GM19099 (cell line): Measurements from ENCODE around the gene FYB1.

Experiments used
- POLR2A ChIP-seq: IDR thresholded peaks from 3 replicates; pipeline ENCODE4 v1.6.1; 2011; ENCODE audit warnings: low read depth; ENCODE audit not compliant: insufficient read length; ENCODE audit errors: extremely low read depth

FYB1 gene

DNA sequence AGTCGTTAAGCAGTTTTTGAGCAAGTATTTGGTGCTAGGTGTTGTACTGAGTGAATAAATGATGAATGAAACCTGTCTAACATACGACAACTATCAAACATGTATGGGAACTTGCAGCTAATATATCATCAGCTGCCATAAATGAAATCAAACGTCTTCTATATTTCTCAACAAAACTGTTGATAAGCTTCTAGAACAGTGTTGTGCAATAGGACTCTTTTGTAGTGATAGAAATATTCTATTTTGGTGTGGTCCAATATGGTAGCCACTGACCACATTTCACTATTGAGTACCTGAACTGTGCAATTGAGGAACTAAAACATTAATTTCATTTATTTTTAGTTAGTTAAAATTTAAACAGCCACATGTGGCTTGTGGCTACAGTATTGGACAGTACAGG lies 16.3 kb upstream of the FYB1 start:
- TF ChIP-seq POLR2A: no peak

DNA sequence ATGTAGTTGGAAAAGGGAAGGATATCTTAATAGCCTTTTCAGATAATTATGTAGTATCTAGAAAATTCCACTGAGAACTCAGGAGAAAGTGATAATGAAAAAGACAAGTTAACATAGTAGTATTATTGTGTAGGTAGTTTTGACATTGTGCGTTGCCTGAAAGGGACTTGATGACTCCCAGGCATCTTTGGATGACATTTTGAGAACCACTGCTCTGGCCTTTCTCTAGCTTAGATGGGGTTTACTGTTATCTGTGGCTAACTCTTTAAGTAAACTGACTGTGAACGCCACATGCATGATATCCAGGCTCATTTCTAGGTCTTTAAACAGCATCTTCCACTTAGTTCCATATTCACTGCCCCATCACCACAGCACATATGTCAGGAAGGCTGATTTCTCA lies 14.4 kb upstream of the FYB1 start:
- no peak for TF ChIP-seq POLR2A

DNA sequence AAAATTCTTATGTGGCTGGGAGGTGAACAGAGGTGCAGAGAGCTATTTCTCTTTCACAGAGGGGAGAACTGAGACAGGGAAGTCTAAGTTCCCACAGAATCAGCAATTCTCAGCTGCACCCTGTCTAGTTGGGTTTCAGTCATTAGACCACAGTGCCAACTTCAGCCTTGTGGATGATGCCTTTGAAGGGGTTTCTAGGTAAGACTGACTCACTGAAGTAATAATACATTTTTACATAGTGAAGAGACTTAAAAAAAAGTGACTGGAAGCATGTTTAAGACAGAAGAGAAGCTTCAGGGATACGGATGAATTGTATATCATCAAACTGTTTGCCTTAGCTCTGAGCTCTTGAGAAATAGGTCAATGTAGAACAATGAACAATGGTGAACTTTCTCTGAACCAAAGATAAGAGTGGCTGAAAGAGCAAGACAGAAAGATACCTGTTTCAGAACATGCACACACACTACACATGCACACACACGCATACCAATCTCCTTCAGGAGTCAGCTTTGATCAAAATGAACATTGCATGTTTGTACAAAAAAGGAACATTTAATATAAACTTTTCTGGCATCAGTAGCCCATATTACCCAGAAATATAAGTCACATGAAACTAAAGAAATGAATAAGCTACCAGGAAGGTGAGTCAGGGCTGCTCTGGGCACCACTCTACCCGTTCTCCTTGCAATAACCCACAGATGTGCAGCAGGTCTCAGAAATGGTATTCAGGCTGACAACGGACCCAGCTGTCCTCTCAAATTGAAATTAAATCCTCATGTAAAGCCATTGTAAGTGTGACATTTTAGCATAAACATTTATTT lies 12.6 kb upstream of the FYB1 start:
- TF ChIP-seq POLR2A: no peak

DNA sequence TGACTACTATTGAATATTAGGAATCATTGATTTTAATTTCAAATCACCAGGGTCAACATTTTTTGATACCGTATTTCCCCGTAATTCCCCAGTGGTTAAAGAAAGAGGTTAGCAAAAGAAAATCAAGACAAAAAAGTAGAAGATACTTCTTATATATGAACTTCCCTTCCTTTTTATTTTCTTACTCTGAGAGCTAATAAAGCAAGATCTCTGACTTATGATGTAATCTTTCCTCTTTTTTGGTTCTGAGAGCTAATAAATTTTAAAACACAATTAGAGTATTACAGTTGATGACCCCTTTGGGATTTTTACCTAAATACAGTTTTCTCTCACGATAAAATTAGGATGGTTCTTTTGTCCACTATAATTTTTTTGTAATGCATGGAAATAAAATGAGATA lies 9.2 kb upstream of the FYB1 start:
- TF ChIP-seq POLR2A: no peak

DNA sequence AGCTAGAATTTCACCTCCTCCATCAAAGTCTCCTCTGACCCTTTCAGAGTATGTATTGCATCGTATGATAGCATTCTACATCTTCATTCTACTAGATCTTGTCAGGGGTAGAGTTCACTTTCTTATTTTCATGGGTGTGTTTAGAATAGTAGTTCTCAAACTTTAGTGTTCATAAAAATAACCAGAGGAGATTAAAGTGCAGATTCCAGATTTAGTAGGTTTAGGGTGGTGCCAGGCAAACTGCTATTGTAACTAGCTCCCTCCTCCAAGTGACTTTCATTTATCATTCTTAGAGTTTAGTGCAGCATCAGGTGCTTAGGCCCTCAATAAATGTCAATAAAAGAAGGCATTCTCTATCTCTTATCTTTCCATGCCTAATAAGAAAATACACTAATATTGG lies 7.2 kb upstream of the FYB1 start:
- TF ChIP-seq POLR2A: no peak

DNA sequence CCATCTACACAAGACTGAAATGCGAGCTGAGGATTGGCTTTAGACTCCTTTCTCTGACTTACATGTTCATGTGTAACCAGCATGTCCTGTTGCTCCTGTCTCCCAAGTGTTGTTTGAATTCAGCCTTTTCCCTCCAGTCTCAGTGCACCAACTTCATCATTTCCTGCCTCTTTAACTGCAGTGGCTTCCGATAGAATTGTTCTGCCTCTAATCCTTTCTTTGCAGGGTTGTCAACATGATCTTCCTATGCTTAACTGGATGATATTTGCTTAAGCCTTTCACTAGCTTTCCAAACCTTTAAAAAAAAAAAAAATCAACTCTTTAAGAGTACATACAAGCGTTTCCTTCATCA lies 6.7 kb upstream of the FYB1 start:
- no peak for TF ChIP-seq POLR2A

DNA sequence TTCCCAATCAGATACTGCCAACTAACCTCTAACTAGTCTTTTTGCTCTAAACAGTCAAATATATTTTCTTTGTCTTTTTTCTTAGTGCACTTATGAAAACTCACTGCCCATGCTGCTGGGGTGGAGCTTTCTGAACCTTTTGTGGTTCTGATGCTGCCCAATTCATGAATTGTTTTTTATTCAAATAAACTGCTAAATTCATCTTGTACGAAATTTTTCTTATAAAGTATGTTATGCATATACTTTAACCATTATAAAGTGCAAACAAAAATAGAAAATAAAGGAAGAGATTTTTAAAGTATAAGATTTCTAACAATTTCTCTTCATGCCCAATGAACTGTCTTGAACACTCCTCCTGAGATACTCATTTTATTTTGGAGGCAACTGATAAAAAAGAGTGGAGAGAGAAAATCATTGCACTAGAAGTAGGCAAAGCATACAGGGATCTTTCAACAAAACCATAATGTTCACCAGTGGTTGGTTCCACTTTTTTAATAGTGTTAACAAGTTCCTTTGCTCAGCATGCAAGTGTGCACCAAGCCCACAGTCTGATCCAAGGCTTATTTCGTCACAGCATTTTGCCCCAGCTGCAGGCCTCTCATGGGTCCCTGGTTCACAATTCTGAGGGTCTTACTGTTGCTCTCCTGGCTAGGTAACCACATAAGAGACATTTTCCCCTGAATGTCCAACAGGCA lies 6.2 kb upstream of the FYB1 start:
- no peak for TF ChIP-seq POLR2A

DNA sequence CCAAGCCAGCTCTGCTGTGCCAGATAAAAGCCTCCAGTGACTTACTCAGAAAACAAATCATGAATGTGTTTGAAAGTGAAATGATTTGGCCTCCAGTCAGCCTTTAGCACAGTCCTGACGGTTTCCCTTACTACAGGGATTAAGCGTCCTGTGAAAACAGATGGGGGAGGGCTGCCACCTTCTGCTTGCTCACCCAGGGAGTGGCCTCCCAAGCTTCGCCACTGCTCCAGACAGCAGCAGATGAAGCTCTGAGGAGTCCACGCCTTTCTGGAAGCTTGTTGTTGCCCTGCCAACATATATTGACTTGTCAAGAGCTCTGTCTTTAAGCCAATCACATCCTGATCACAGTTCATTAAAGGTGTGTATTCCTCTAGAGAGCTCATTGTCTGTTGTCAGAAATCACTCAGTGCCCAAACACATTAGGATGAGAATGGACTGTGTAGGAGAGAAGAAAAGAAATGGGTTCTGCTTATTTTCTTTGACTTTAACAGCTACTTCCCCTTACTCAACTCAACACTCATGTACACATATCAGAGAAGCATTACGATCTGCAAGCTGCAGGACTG lies 4.9 kb upstream of the FYB1 start:
- TF ChIP-seq POLR2A: no peak

DNA sequence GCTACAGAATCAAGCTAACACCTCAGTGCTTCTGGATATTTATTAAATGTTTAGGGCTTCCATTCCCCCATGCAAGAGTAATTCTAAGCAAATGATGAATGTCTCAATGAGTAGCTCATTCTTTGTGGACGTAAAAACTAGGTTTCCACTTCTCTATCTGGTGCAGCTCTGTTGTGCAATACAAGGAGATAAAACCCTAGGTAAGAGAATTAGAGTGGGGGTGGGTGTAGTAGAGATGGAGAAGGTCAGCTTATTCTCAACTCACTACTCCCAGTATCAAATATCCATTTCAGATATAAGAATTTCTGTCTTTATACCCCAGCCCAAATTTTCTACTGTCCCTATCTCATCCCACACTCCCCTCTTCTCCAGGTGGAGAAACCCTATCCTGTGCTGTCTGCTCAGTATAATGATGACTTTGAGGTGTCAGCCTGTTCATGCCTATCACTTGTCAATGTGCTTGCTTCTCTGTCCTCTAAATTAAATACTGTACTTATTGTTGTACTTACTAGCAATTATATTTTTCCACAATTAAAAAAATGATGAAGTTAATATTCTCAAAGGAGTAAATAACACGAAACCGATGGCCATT lies 4.3 kb upstream of the FYB1 start:
- TF ChIP-seq POLR2A: no peak

DNA sequence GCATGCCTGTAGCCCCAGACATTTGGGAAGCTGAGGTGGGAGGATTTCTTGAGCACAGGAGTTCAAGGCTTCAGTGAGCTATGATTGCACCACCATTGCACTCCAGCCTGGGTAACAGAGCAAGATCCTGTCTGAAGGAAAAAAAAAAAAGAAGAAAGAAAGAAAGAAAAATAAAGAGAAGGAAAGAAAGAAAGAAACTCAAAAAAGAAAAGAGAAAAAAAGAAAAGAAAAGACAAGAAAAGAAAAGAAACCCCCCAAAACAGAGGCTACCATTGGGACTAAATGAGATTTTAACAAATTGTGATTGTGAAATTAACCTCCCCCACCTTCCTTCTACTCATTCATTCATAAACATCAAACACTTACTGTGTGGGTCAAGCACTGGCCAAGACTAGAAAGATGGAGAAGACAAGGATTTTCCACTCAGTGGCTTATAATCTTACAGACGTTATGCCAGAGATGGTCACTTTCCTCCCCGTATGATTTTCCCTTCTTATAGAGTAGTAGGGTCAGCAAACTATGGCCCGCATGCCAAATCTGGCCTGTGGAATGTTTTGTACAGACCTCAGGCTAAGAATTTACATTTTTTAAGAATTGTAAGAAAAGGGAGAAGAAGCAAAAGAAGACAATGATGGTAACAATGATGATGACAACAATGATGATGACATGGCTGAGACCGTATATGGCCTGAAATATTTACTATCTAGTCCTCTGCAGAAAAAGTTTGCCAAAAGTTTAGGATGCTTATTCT lies 1.1 kb upstream of the FYB1 start:
- no peak for TF ChIP-seq POLR2A

DNA sequence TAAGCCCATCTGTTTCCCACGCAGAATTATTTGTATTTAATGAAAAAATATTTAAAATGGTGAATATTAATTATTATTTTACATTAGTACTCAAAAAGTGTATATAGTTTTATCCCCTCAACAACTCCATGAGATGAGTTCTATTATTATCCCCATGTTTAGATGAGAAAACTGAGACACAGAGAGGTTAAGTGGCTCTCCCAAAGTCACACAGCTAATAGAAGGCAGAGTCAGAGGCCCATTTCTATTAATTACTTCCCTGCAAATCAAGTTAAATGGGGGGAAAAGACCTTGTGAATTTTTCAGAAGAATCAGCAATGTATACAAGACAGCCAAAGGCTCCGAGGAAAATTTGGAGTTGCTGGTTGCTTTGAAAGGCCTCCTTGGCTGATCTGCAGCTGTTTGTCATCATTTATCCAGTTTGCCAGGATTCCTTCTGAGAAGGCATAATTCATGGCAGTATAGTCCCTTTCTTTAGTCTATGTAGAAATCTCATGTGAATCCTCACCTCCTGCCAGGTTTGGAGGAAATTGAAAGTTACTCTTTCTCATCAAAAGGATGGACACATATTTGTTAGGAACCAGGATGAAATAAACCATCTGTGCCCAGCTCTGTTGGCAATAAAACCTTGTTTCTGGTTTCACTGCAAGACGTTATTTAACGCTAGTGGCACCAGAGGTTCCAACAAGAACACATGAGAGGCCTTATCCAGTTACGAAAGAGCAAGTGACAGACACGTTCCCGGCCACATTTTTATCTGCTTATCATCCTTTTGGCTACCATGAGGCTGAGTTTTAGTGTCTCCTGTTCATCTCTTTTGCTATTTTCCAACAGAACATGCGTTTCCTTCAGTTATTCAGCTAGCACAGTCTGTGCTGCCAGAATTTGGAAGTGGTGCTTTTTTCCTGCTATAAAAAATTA lies 621 bp downstream of the FYB1 start:
- no peak for TF ChIP-seq POLR2A

DNA sequence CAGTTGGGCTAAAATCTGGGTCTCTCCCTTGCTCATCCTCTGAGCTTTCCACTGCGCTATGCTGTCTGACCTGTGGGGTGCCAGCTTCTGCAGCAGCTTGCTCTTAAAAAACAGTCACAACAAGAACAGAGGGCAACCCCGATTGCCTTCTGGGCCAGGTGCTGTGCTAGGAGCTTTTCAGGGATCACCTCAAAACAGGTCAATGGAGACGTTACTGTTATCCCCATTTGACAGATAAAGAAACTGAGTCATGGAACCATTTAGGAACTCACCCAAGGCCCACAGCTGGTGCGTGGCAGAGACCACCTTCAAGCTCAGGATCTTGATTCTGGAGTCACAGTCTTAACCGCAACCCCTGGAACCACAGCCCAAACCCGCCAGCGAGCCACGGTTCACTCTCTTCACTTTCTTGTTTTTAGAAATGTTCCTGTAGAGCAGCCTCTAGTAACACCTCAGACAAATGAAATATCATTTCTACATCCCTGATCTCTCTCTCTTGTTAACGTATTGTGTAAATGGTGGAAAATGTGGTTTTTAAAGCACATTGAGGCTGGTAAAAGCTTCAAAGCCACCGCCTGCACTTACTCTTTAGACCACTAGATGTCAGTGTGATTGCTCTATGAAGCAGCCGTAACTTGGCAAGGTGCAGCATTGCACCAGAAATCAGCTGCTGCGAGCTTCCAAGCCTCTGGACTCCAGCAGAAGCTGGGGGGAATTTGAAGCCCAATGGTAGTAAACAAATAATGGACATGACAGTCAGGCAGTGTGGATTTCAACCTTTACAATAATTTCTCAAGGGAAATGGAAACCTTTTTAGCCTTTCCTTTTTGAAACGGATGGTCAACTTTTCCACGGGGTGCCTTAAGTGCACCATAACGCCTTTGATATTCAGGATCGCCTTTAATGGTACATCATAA lies 1.7 kb downstream of the FYB1 start:
- TF ChIP-seq POLR2A: no peak

DNA sequence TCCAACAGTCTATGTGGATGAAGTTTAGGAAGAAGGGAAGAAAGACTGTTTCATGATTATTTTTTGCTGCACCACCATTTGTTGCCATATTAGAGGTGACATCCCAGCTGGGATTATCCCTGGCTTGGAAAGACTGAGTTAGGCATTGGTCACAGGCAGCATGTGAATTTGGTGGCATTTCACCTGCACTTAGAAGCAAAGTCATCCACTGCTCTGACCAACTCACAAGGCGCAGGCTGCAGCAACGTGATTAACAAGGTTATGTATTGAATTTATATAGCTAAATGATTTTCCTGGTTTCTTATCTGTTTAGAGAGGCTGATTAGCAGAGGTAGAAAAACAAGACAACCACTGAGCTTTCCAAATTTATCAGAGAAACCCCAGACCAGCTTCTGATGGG lies 2.7 kb downstream of the FYB1 start:
- TF ChIP-seq POLR2A: no peak
